Lung microvascular endothelial cell (primary cell): ENCODE results near the gene BTLA. TPM values are rescaled to one million over a fixed set of nuclear protein-coding genes. Genes with fewer than 3 reads are reported as not detected.
"Not testable (repeated sequence)": the region's sequence is repeated elsewhere in the genome, so short reads cannot be mapped to it uniquely, and the experiment has no call there.

ENCODE experiments used
- DNase-seq, 2 donors: peaks; one replicate each; pipeline versions ENCODE4 v3.0.0 to v3.0.0-alpha.2; 2010; ENCODE audit warnings: low read depth in 2 of 2
- total RNA-seq: library from RNA; depleted of rRNA; stranded (reverse); fragments of >200 nt; gene quantifications from 2 replicates; pipeline ENCODE4 v1.2.1, GENCODE V29; 2014

BTLA gene
- not detected in 2 replicates for total RNA-seq

DNA sequence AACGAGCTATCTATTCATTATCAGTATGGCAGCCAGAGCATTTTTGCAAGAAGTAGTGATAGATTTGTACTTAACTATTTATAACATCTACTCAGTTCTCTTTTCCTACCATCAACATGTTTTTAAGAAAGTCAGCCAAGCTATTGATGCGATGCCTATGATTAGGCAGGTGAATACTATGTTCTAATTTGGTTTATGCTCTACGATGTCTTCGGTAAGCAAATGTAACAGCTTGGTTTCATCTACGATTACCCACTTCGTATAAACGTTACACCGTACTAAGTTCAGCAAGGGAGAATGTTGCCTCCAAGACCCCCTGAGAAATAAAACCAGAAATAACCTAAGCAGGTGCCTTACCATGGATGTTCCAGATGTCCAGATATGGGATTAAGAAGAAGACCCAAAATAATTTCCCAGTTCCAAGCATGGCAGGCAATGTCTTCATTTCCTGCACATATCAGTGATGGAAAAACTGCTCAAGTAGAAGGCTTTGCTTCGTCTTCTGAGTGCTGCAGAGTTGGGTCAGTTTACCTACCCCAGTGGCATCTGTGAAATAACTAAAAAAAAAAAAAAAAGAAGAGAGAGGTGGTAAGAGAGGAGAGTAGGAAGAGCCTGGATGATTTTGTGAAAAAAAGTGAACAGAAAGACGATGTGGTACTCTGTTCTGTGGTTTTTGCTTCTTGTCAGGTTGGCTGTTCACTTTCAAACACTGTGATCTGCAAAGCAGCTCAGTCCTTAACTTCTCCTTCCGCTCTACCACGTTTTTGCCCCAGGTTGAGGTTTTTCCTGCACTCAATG lies at the start of gene BTLA:
BTLA (minus strand) TSS at position 559 of the 798 bp plus-strand sequence; CDS start at position 445, 114 bp downstream.
- DNase-seq, result no peak

GRCh38 chr3:112546216-112546759 lies 47.0 kb upstream of the BTLA start:
- DNase-seq, result peak; percentile 61 to 69

DNA sequence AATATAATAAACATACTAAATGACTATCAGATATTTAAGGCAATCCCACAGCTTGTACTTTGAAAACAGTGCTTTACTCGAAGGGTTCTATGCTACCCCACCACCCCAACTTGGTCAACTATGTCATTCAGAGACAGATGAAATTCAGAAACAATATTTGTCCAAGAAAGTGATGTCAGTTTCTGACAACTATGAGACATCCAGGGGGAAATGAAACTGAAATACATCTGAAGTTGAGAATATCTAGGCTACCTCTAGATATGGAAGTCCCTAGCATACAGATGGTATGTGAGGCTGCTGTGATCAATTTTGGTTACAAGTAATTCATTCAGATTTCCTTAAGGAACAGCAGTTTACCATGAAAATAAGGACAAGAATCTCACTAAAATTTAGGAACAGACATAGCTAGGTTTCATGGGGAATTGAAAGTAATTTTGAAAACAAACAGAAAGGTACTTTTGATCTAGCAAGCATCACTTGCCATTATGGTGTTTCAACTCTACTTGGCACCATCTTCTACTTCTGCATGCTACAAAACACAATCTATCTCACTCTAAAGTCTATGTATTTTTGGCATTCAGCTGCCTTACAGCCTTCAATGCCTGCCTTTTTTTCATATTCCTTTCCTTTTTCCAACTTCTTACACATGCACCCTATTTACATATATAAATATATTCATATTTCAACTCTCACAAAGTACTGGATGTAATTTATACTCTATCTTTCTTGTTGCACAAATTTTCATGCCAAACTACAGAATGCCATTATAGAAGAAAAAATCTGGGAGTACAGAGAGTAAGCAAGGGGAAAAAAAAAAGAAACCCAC lies 40.8 kb upstream of the BTLA start:
- no peak for DNase-seq

GRCh38 chr3:112531358-112531781 lies 32.1 kb upstream of the BTLA start:
- peak; percentile 48 to 58 for DNase-seq

- DNase-seq, result no peak
These were observed 31.3 kb upstream of the BTLA start for GRCh38 chr3:112530573-112530972.

- not testable (repeated sequence) for DNase-seq
These were observed 24.9 kb upstream of the BTLA start for GRCh38 chr3:112524127-112524526.

DNA sequence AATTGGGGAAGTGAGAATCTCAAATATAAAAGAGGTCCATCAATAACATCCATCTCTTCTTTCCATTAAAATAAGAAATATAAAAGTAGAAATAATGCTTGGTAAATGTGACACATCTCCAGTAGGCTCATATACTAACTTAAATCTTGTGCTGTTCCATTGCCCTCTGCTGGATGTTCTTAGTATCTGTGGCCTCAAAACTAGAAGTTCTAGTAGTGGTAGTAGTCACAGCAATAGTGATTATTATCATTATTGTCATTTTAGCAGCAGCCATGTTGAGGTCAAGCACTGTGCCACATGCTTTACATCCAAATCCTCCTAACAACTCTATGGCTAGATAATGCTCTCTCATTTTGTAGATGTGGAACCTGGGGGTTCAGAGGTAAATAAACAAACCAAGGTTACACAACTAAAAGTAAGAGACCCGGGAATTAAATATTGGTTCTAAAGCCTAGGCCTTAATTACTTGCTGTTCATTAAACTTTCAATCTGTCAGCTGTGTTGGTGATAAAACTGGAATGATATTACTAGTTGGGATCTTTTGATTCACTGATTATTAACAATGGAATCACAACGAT lies 20.2 kb upstream of the BTLA start:
- DNase-seq, result peak; percentile 76 to 81

DNA sequence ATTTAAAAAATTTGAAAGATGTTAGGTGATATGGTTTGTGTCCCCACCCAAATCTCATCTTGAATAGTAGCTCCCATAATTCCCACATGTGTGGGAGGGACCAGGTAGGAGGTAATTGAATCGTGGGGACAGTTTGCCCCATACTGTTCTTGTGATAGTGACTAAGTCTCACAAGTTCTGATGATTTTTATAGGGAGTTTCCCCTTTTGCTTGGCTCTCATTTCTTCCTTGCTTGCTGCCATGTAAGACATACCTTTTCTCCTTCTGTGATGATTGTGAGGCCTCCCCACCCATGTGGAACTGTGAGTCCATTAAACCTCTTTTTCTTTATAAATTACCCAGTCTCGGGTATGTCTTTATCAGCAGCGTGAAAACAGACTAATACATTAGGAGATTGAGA lies 19.7 kb upstream of the BTLA start:
- DNase-seq, result not testable (repeated sequence)

DNA sequence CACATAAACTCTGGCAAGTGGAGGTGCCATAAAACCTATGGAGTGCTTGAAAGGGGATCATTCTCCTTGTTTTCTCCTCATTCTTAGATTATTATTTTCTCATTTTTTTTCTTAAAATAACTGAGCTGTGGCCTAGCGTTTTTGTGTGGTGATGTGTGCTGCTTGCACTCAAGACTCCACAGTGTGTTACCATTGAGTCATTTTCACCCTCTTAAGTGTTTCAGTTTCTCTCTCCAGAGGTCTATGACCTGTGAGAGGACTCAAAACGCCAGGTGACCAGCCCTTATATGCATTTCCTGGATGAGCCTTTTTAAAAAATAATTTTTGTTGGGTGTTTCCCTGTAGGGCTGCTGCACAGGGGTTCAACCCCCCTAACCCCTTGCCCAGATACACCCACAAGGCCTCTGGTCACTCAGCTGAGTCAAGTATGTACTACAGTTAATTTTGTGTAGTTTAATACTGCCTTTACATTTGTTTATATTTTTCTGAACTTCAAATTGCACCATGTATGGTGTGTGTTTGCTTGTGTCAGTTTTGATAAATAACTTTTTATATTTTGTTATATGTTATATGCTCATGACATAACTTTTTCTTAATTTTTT lies 15.4 kb upstream of the BTLA start:
- DNase-seq, result no peak

DNA sequence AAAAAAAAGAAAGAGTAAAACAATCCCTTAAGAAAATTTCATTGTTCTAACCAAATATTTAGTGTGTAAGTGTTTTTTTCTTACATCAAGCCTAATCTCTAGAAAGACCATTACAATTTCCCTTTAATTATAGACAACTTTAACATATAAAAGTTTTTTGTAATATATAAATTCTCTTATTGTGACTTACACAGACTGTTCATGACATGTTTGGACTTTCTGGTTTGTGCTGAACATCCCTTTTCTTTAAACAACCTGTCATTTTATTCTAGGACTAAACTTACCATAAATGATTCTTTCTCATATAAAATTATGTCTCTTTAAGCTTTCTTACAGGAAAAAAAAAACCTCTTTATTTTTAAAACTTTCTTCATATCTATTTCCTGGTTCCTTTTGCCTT lies 13.0 kb upstream of the BTLA start:
- no peak for DNase-seq

- no peak for DNase-seq
These were observed 9.6 kb upstream of the BTLA start for GRCh38 chr3:112508860-112509259.

GRCh38 chr3:112508261-112508660 lies 9.0 kb upstream of the BTLA start:
- peak; percentile 1 to 31 for DNase-seq

GRCh38 chr3:112505907-112506306 lies 6.6 kb upstream of the BTLA start:
- no peak for DNase-seq

GRCh38 chr3:112504123-112504522 lies 4.9 kb upstream of the BTLA start:
- DNase-seq, result no peak

DNA sequence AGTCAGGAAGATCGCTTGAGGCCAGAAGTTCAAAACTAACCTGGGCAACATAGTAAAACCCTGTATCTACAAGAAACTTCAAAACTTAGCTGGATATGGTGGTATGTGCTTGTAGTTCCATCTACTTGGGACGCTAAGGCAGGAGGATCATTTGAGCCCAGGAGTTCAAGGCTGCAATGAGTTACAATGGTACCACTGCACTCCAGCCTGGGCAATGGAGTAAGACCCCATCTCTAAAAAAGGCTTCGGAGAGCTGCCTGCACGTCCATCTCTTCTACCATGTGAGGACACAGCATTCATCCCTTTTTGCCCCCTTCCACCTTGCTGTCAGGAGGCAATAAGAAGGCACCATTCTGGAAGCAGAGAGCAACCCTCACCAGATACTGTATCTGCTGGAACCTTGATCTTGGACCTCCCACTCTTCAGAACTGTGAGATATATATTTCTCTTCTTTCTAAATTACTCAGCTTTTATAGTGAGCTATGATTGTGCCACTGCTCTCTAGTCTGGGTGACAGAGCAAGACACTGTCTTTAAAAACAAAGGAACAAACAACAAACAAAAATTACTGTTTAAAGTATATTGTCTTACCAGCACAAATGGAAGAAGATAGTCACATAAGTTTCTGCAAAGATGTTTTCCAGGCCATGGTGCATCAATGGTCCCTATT lies 4.2 kb upstream of the BTLA start:
- DNase-seq, result no peak

DNA sequence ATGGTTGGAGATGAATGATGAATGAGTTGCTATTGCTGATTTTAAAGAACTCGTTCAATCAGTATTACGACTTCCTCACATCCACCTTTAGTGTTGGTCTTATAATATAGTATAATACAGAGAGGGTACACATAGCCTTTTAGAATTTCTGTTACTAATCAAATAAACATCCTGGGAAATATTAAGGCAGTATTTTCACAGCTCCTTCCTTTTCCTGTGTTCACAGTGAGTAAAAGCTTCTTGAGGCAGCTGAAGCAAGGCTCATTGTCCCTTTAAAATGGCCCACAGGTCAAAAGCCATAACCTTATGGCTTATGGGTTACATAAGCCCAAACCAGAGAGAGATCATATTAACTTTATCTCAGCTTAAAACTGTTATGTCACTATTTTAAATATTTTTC lies 1.3 kb upstream of the BTLA start:
- peak; percentile 2 to 16 for DNase-seq

DNA sequence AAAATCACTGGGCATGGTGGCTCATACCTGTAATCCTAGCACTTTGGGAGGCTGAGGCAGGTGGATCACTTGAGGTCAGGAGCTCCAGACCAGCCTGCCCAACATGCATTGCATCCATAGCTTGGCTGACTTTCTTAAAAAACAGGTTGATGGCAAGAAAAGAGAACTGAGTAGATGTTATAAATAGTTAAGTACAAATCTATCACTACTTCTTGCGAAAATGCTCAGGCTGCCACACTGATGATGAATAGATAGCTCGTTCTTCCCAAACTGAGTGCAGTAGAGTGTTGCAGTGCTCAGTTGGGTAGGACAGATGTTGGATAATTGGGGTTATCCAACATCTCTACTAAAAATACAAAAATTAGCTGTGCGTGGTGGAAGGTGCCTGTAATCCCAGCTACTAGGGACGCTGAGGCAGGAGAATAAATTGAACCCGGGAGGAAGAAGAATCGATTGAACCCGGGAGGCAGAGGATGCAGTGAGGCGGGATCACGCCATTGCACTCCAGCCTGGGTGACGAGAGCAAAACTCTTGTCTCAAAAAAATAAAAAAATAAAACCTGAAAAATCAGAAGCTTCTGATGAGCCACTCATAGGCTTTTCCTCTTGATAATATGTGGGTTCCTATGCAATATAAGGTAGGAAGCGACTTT lies 1.2 kb downstream of the BTLA start:
- no peak for DNase-seq

DNA sequence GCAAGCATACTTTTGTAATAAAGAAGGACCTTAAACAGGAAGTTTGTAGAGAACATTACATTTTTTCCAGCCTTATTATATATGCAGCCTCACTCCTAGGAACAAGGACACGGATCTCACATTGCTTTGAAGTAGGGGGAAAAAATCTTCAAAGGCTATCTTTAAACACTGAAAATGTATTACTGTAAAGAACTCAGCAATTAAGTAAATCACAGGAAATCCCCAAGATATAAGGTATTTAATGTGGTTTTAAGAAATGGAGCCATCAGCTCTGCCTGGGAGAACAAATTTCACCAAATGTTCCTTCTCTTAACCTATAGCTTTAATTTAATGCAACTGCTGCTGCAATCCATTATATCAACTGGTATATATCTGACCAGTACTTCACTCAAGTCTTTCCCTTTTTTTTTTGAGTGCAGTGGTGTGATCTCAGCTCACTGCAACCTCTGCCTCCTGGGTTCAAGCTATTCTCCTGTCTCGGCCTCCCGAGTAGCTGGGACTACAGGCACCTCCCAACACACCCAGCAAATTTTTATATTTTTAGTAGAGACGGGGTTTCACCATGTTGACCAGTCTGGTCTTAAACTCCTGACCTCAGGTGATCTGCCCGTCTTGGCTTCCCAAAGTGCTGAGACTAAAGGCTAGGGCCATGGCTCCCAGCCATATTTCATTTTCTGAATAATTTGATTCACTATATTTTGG lies 2.8 kb downstream of the BTLA start:
- DNase-seq, result no peak

- DNase-seq, result not testable (repeated sequence)
These were observed 4.9 kb downstream of the BTLA start for GRCh38 chr3:112494448-112494767.

DNA sequence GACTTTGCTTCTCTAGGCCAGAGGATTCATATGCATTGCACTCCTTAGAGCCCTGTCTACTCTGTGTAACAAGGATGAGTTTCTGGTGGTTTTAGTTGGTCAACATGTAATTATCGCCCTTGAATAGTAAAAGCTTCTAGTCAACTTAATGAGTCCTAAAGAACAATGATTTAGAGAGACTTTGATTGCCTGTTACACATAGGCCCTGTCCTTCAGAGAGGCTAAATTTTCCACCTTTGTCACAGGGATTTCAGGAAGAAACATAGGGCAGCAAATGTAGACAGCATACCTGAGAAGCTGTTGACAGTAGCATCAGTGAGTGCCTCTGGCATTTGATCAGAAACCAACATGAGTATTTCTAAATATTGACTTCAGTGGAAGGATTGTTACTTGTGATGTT lies 7.1 kb downstream of the BTLA start:
- no peak for DNase-seq
